OCI-LY7 (cell line): ENCODE data around the gene ANP32A. TPM values are rescaled to one million over a fixed set of nuclear protein-coding genes. Genes with fewer than 3 reads are reported as not detected.

Source experiments
- BruUV-seq: library from RNA; stranded (reverse); fragments of 400-500 nt; replicated peaks from 2 replicates; lab custom pipeline; 2021; lab: Mats Ljungman, UMichigan
- CTCF ChIA-PET: fragments of 300-600 bp; sonication (Branson Sonifier 250); formaldehyde crosslinking; loops from one replicate; lab custom pipeline; 2022; ENCODE audit warnings: antibody characterized with exemption; ENCODE audit not compliant: unreplicated experiment; lab: Charles Lee
- POLR2A ChIA-PET: fragments of 300-600 bp; sonication (Branson Sonifier 250); formaldehyde crosslinking; loops from one replicate; lab custom pipeline; 2022; ENCODE audit warnings: antibody characterized with exemption; lab: Charles Lee
- DNase-seq: peaks from one replicate; pipeline ENCODE4 v3.0.0-alpha.2; 2015; ENCODE audit warnings: low spot score
- H2AFZ ChIP-seq: fragments of 200-600 bp; sonication (generic), shearing (Covaris generic); 2 replicates; pipeline ENCODE4 v1.6.1; 2014; ENCODE audit warnings: mild to moderate bottlenecking, antibody characterized with exemption, low read length, moderate library complexity
- H3K27ac ChIP-seq: fragments of 200-600 bp; sonication (generic); 2 replicates; pipeline ENCODE4 v1.5.1; 2014; ENCODE audit warnings: mixed run types, low read depth, mild to moderate bottlenecking, moderate library complexity, low read length, inconsistent platforms; ENCODE audit not compliant: poor library complexity, severe bottlenecking
- H3K36me3 ChIP-seq: fragments of 200-600 bp; sonication (generic); 2 replicates; pipeline ENCODE4 v1.6.1; 2014; ENCODE audit warnings: mild to moderate bottlenecking, antibody characterized with exemption, low read length, moderate library complexity, mixed read lengths; ENCODE audit not compliant: insufficient read depth
- H3K4me1 ChIP-seq: fragments of 200-600 bp; sonication (generic); 2 replicates; pipeline ENCODE4 v1.5.1; 2014; ENCODE audit warnings: mild to moderate bottlenecking, low read length; ENCODE audit not compliant: insufficient read depth, poor library complexity, severe bottlenecking
- H3K4me2 ChIP-seq: fragments of 200-600 bp; sonication (generic); 2 replicates; pipeline ENCODE4 v1.6.1; 2014; ENCODE audit warnings: mild to moderate bottlenecking, low read length
- H3K4me3 ChIP-seq: fragments of 200-600 bp; sonication (generic); 2 replicates; pipeline ENCODE4 v1.5.1; 2014; ENCODE audit warnings: mild to moderate bottlenecking, low read depth, low read length; ENCODE audit not compliant: poor library complexity, severe bottlenecking
- H3K79me2 ChIP-seq: fragments of 200-600 bp; sonication (generic); 2 replicates; pipeline ENCODE4 v1.6.1; 2016; ENCODE audit warnings: low read depth, mild to moderate bottlenecking, low read length, moderate library complexity, mixed read lengths; ENCODE audit not compliant: insufficient read depth
- H3K9me2 ChIP-seq: fragments of 200-600 bp; sonication (generic); 2 replicates; pipeline ENCODE4 v1.6.1; 2016; ENCODE audit warnings: mild to moderate bottlenecking, low read length, mixed read lengths; ENCODE audit not compliant: insufficient read depth
- H3K9me3 ChIP-seq: fragments of 200-600 bp; sonication (generic); 2 replicates; pipeline ENCODE4 v1.6.1; 2014; ENCODE audit warnings: mild to moderate bottlenecking, mixed run types, low read length, mixed read lengths
- H4K20me1 ChIP-seq: fragments of 200-600 bp; sonication (generic); 2 replicates; pipeline ENCODE4 v1.6.1; 2014; ENCODE audit warnings: mild to moderate bottlenecking, antibody characterized with exemption, low read length, moderate library complexity, mixed read lengths; ENCODE audit not compliant: insufficient read depth
- EZH2phosphoT487 ChIP-seq: fragments of 200-600 bp; sonication (generic); IDR thresholded peaks from 2 replicates; pipeline ENCODE4 v1.6.1; 2018; ENCODE audit warnings: low read depth, borderline replicate concordance, mild to moderate bottlenecking, mixed run types, antibody characterized with exemption, low read length, moderate library complexity, mixed read lengths
- intact Hi-C: fragments of 100-400 bp; cut with micrococcal nuclease; formaldehyde crosslinking; loops from one replicate; pipeline ENCODE4 v1.10.0; 2022; ENCODE audit not compliant: unreplicated experiment
- total RNA-seq, 2 experiments: library from RNA; depleted of rRNA in 1 of 2; stranded (reverse); fragments of >200 nt in 1 of 2; shearing (Covaris generic) in 1 of 2; gene quantifications; 2 replicates each; pipeline ENCODE4 v1.2.3, GENCODE V29; 2014 to 2022
- TF ChIP-seq, protein P1 (sequence below): fragments of 200-600 bp; sonication (generic); conservative IDR thresholded peaks from 2 replicates; pipeline ENCODE4 v1.5.1; 2014; ENCODE audit warnings: mild to moderate bottlenecking, antibody characterized with exemption, low read length, moderate library complexity, mixed read lengths

ANP32A gene
- total RNA-seq, 2 experiments from 2014 or later: 232 to 580 TPM

DNA sequence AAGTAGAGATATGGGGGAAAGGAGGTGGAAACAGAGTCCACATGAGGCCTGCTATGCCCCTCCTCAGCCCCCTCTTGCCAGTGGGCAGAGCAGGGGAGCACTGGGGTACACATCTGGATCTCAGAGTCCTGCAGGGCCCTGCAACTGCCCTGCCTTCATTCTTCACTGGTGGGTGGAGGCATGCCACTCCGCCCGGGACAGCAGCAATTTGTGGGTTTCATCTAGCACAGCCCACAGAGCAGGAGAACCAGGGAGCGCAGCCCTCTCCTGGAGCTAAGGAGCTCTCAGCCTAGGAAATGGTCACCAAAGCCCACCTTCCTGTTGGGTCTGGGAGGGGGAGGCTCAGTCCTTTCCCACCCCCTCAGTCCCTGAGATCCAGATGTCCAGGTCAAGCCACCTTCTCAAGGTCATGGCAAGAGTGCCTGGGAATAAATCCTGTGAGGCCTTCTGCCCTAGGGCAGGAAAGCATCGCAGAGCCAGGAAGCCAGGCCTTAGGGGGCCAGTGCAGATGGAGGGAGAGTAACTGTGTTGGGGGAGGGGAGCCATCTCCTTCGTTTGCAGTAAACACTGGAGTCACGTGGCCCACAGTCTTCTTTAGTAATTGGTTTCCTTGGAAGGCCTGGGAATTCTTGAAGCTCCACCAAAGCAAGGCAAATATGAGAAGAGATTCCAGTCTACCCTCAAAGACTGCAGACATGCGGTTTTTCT is 31.0 kb downstream of the ANP32A start:
- no TSS peak for BruUV-seq
- no peak overlapping the region for H3K4me2 ChIP-seq
- peaks cover 78% of the 10 kb centered on the region for H3K79me2 ChIP-seq
- H2AFZ ChIP-seq: no peak overlapping the region
- CTCF ChIA-PET: no interaction called here
- peaks cover 63% of the 10 kb centered on the region for H4K20me1 ChIP-seq
- H3K27ac ChIP-seq: no peak overlapping the region
- TF ChIP-seq, protein P1, sequence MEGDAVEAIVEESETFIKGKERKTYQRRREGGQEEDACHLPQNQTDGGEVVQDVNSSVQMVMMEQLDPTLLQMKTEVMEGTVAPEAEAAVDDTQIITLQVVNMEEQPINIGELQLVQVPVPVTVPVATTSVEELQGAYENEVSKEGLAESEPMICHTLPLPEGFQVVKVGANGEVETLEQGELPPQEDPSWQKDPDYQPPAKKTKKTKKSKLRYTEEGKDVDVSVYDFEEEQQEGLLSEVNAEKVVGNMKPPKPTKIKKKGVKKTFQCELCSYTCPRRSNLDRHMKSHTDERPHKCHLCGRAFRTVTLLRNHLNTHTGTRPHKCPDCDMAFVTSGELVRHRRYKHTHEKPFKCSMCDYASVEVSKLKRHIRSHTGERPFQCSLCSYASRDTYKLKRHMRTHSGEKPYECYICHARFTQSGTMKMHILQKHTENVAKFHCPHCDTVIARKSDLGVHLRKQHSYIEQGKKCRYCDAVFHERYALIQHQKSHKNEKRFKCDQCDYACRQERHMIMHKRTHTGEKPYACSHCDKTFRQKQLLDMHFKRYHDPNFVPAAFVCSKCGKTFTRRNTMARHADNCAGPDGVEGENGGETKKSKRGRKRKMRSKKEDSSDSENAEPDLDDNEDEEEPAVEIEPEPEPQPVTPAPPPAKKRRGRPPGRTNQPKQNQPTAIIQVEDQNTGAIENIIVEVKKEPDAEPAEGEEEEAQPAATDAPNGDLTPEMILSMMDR: no peak
- DNase-seq: no peak
- no peaks in the 10 kb centered on the region for H3K9me3 ChIP-seq
- POLR2A ChIA-PET: interaction anchor here (0.6 kb wide), 1 partner anchor 62 kb away, joined by 3 read pairs; no protein-coding TSS in a partner anchor
- H3K4me3 ChIP-seq: no peak overlapping the region
- intact Hi-C loops: no loop called here
- H3K9me2 ChIP-seq: no peaks in the 10 kb centered on the region
- H3K36me3 ChIP-seq: peaks cover 100% of the 10 kb centered on the region
- peaks cover 42% of the 10 kb centered on the region for H3K4me1 ChIP-seq

DNA sequence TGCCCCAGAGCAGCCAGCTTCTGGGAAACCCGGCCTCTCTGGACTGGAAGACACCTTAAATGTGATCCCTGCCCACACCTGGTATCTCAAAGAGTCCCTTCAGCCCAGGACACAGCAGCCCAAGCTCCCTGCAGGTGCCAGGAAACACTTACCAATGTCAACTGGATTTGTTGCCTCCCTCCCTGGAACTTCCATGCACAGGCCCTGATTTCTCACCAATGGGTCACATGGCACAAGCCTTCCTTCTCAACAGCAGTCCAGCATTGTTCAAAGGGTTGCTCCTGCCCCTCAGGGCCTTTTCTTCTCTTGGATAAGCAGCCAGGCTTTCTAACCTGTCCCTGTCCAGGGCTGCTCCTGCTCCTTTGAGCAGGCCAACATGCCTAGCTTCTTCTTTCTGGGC is 31.6 kb downstream of the ANP32A start:
- POLR2A ChIA-PET: interaction anchor here (0.6 to 1.2 kb wide), 2 partner anchors 28 to 63 kb away, joined by 3 read pairs; no protein-coding TSS in a partner anchor
- H3K36me3 ChIP-seq: peaks cover 100% of the 10 kb centered on the region
- CTCF ChIA-PET: no interaction called here

DNA sequence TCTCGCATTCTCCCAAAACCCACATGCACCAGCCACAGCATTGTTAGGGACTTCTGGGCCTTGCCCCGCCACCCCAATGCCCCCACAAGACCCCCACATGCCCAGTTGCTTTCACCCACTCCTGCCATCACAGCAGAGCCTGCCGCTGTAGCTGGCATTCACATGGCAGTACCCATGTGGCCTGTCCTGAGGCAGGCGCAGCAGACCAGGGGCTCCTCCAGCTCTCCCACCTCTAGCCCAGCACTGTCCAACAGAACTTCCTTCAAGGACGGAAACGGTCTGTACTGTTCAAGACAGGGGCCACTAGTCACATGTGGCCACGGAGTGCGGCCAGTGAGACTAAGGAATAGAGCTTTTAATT is 32.5 kb downstream of the ANP32A start:
- Histone ChIP-seq H3K4me2 (no peak overlapping the region), H3K27ac (no peak overlapping the region), H3K79me2 (peaks cover 66% of the 10 kb centered on the region), H3K36me3 (peaks cover 100% of the 10 kb centered on the region), H3K9me2 (no peaks in the 10 kb centered on the region), H3K4me3 (no peak overlapping the region), H2AFZ (no peak overlapping the region), H3K9me3 (no peaks in the 10 kb centered on the region), H3K4me1 (peaks cover 27% of the 10 kb centered on the region), H4K20me1 (peaks cover 58% of the 10 kb centered on the region)
- no TSS peak for BruUV-seq
- CTCF ChIA-PET: no interaction called here
- DNase-seq: no peak
- TF ChIP-seq, protein P1: no peak
- TF ChIP-seq EZH2phosphoT487: no peak
- POLR2A ChIA-PET: interaction anchor here (1.2 kb wide), 1 partner anchor 29 kb away, joined by 3 read pairs; no protein-coding TSS in a partner anchor
- intact Hi-C loops: no loop called here

More for the DNA sequence above, 31.6 kb downstream of the ANP32A start:
- H3K27ac ChIP-seq: no peak overlapping the region
- no peak overlapping the region for H3K4me2 ChIP-seq
- no peak for DNase-seq
- no peaks in the 10 kb centered on the region for H3K9me2 ChIP-seq
- peaks cover 62% of the 10 kb centered on the region for H4K20me1 ChIP-seq
- no peak overlapping the region for H3K4me3 ChIP-seq
- H3K9me3 ChIP-seq: no peaks in the 10 kb centered on the region
- intact Hi-C loops: no loop called here
- H3K79me2 ChIP-seq: peaks cover 72% of the 10 kb centered on the region
- no peak overlapping the region for H2AFZ ChIP-seq
- no TSS peak for BruUV-seq
- no peak for TF ChIP-seq EZH2phosphoT487
- TF ChIP-seq, protein P1: no peak
- peaks cover 36% of the 10 kb centered on the region for H3K4me1 ChIP-seq
